HCT116 (cell line): ENCODE data around the gene QRICH1. TPM values are rescaled to one million over a fixed set of nuclear protein-coding genes. Genes with fewer than 3 reads are reported as not detected.

Experiments
- ATAC-seq: fragments of 200-7000 bp; cut with Tn5 transposase; 2 replicates; pipeline ENCODE4 v1.9.1; 2020; ENCODE audit warnings: mild to moderate bottlenecking, moderate library complexity
- BruUV-seq: library from RNA; stranded (reverse); fragments of 400-500 nt; replicated peaks from 2 replicates; lab custom pipeline; 2021; lab: Mats Ljungman, UMichigan
- CTCF ChIA-PET: fragments of 300-600 bp; sonication (Branson Sonifier 250); formaldehyde crosslinking; loops from one replicate; lab custom pipeline; 2021; ENCODE audit warnings: antibody characterized with exemption; lab: Charles Lee
- POLR2A ChIA-PET: fragments of 300-600, 350-600 bp; sonication (Branson Sonifier 250); formaldehyde crosslinking; loops from one replicate; lab custom pipeline; 2021; ENCODE audit warnings: antibody characterized with exemption; lab: Charles Lee
- RAD21 ChIA-PET, 2 experiments: fragments of 300-600 bp; sonication (Branson Sonifier 250); formaldehyde crosslinking; loops; one replicate each; lab custom pipeline; 2023; ENCODE audit warnings: low total read pairs in 2 of 2; ENCODE audit not compliant: uncharacterized antibody in 2 of 2, unreplicated experiment in 2 of 2, low non-redundant PET in 1 of 2; lab: Charles Lee
- DNase-seq: peaks from one replicate; pipeline ENCODE4 v3.0.0-alpha.2; 2010; ENCODE audit warnings: low read depth, low spot score
- H2AFZ ChIP-seq: fragments of 200-600 bp; shearing (Covaris generic), sonication (generic); 2 replicates; pipeline ENCODE4 v1.6.1; 2017; ENCODE audit warnings: low read depth, mixed run types, mixed read lengths, antibody characterized with exemption, low read length; ENCODE audit not compliant: poor library complexity, severe bottlenecking
- H3K27ac ChIP-seq: 2 replicates; pipeline ENCODE4 v1.5.1; 2012; ENCODE audit warnings: low read depth, low read length
- H3K27me3 ChIP-seq: fragments of 200-600 bp; sonication (generic); 2 replicates; pipeline ENCODE4 v1.6.1; 2016; ENCODE audit warnings: mixed run types, low read length, mixed read lengths; ENCODE audit not compliant: insufficient read depth
- H3K36me3 ChIP-seq, 2 experiments: fragments of 200-500 bp in 1 of 2; fragments of 200-600 bp in 1 of 2; sonication (Bioruptor generic) in 1 of 2; sonication (generic) in 1 of 2; 2 replicates each; pipeline versions ENCODE4 v1.5.1 to v1.6.1; 2014 to 2016; ENCODE audit warnings: low read length in 2 of 2, inconsistent platforms in 1 of 2, mixed read lengths in 1 of 2, mixed run types in 1 of 2; ENCODE audit not compliant: insufficient read depth in 2 of 2, control insufficient read depth in 1 of 2
- H3K4me1 ChIP-seq, 2 experiments: fragments of 200-600 bp in 1 of 2; sonication (generic) in 1 of 2; 2 replicates each; pipeline versions ENCODE4 v1.5.1 to v1.6.1; 2012 to 2017; ENCODE audit warnings: low read length in 2 of 2, inconsistent platforms in 1 of 2, mild to moderate bottlenecking in 1 of 2, mixed read lengths in 1 of 2, mixed run types in 1 of 2, moderate library complexity in 1 of 2; ENCODE audit not compliant: insufficient read depth in 2 of 2, control insufficient read depth in 1 of 2
- H3K4me2 ChIP-seq: fragments of 200-600 bp; sonication (generic); 2 replicates; pipeline ENCODE4 v1.6.1; 2017; ENCODE audit warnings: mixed run types, low read length, mixed read lengths
- H3K4me3 ChIP-seq, 2 experiments: fragments of 200-600 bp in 1 of 2; sonication (generic) in 1 of 2; replicated peaks in 1 of 2; 2 replicates each; pipeline ENCODE4 v1.5.1; 2011 to 2016; ENCODE audit warnings: low read length in 2 of 2, control low read depth in 1 of 2, low read depth in 1 of 2, mild to moderate bottlenecking in 1 of 2, mixed read lengths in 1 of 2, mixed run types in 1 of 2
- H3K79me2 ChIP-seq: fragments of 200-600 bp; sonication (generic); 2 replicates; pipeline ENCODE4 v1.6.1; 2017; ENCODE audit warnings: mild to moderate bottlenecking, mixed run types, low read length, moderate library complexity, mixed read lengths; ENCODE audit not compliant: insufficient read depth
- H3K9ac ChIP-seq: fragments of 200-600 bp; sonication (generic); 2 replicates; pipeline ENCODE4 v1.6.1; 2016; ENCODE audit warnings: low read length, mixed read lengths
- H3K9me2 ChIP-seq: fragments of 200-600 bp; sonication (generic), shearing (Covaris generic); 2 replicates; pipeline ENCODE4 v1.6.1; 2017; ENCODE audit warnings: mixed run types, mild to moderate bottlenecking, moderate library complexity; ENCODE audit not compliant: insufficient read depth
- H3K9me3 ChIP-seq, 2 experiments: fragments of 200-500 bp in 1 of 2; fragments of 200-600 bp in 1 of 2; sonication (Bioruptor generic) in 1 of 2; sonication (generic) in 1 of 2; 2 replicates each; pipeline ENCODE4 v1.6.1; 2014 to 2017; ENCODE audit warnings: low read length in 2 of 2, mixed read lengths in 2 of 2, inconsistent platforms in 1 of 2, low read depth in 1 of 2, mild to moderate bottlenecking in 1 of 2, mixed run types in 1 of 2, moderate library complexity in 1 of 2; ENCODE audit not compliant: control insufficient read depth in 1 of 2, insufficient read depth in 1 of 2
- H4K20me1 ChIP-seq: fragments of 200-600 bp; sonication (generic), shearing (Covaris generic); 2 replicates; pipeline ENCODE4 v1.6.1; 2017; ENCODE audit warnings: mixed run types, mild to moderate bottlenecking, moderate library complexity; ENCODE audit not compliant: insufficient read depth
- CBX3 ChIP-seq: IDR thresholded peaks from 2 replicates; pipeline ENCODE4 v1.6.1; 2012; ENCODE audit warnings: low read depth
- CEBPB ChIP-seq: IDR thresholded peaks from 2 replicates; pipeline ENCODE4 v1.6.1; 2012; ENCODE audit warnings: low read depth
- ELF1 ChIP-seq: IDR thresholded peaks from 2 replicates; pipeline ENCODE4 v1.6.1; 2012; ENCODE audit warnings: low read depth, borderline replicate concordance
- EZH2 ChIP-seq: fragments of 200-600 bp; sonication (generic); IDR thresholded peaks from 2 replicates; pipeline ENCODE4 v1.6.1; 2017; ENCODE audit warnings: antibody characterized with exemption, mixed run types
- EZH2phosphoT487 ChIP-seq: fragments of 200-600 bp; IDR thresholded peaks from 2 replicates; pipeline ENCODE4 v1.6.1; 2018; ENCODE audit warnings: antibody characterized with exemption, borderline replicate concordance
- FOSL1 ChIP-seq: IDR thresholded peaks from 2 replicates; pipeline ENCODE4 v1.6.1; 2012; ENCODE audit warnings: low read depth
- JUND ChIP-seq: IDR thresholded peaks from 2 replicates; pipeline ENCODE4 v1.6.1; 2012
- POLR2A ChIP-seq: IDR thresholded peaks from 2 replicates; pipeline ENCODE4 v1.7.0; 2011; ENCODE audit warnings: borderline replicate concordance; ENCODE audit not compliant: insufficient read depth, insufficient read length; ENCODE audit errors: extremely low read depth
- RAD21 ChIP-seq: IDR thresholded peaks from 2 replicates; pipeline ENCODE4 v1.6.1; 2012; ENCODE audit warnings: low read depth, mild to moderate bottlenecking
- SIN3A ChIP-seq: IDR thresholded peaks from 2 replicates; pipeline ENCODE4 v1.6.1; 2012; ENCODE audit warnings: low read depth
- SRF ChIP-seq: IDR thresholded peaks from 2 replicates; pipeline ENCODE4 v1.6.1; 2012; ENCODE audit warnings: low read depth
- TCF7L2 ChIP-seq: IDR thresholded peaks from 2 replicates; pipeline ENCODE4 v1.7.0; 2011; ENCODE audit warnings: borderline replicate concordance, inconsistent platforms; ENCODE audit not compliant: insufficient read depth, insufficient read length; ENCODE audit errors: extremely low read depth
- ZFX ChIP-seq: fragments of 450-650 bp; IDR thresholded peaks from 2 replicates; pipeline ENCODE4 v1.6.1; 2017
- ZNF274 ChIP-seq: fragments of 200-500 bp; sonication (Bioruptor generic); IDR thresholded peaks from 2 replicates; pipeline ENCODE4 v1.6.1; 2014; ENCODE audit warnings: mild to moderate bottlenecking, low read depth, low read length, inconsistent platforms
- intact Hi-C: fragments of 100-400 bp; cut with micrococcal nuclease; formaldehyde crosslinking; loops from 2 replicates; pipeline ENCODE4 v1.10.0; 2022
- total RNA-seq: library from RNA; stranded (reverse); gene quantifications from one replicate; pipeline ENCODE4 v1.2.1, GENCODE V29; 2021; ENCODE audit not compliant: unreplicated experiment
- TF ChIP-seq, protein P1 (sequence below): IDR thresholded peaks from 2 replicates; pipeline ENCODE4 v1.6.1; 2012; ENCODE audit warnings: low read depth

QRICH1 gene
- total RNA-seq, 1 experiment from 2014 or later: 105 TPM

DNA sequence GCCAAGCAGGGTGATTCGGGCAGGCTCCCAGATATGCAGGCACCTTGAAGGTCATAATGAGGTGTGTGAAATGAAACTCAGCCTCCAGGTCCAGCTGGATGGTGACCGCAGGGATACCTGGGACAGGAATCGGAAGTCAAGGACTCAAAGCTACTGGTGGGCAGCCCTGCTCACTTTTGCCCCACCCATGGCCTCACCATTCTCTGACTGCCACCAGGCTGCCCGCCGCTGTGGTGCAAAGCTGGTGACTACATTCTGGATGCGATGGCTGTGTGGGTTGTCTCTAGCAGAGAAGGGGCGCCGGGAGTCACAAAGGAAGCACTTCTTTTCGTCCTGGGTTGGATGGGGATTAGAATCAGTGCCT lies 38.2 kb upstream of the QRICH1 start:
- ChIA-PET CTCF (interaction anchor here (0.9 to 2.7 kb wide), 3 partner anchors 38 to 317 kb away, joined by 3 to 13 read pairs (median 8); partner anchors contain the start of gene QRICH1), RAD21 (no interaction called here), POLR2A (interaction anchor here (1.4 to 2.7 kb wide), 4 partner anchors 11 to 103 kb away, joined by 5 to 23 read pairs (median 8); partner anchors contain the start of genes IMPDH2, KLHDC8B, QRICH1 and USP19)
- Histone ChIP-seq H3K4me3 (peak overlapping the region; percentile 70 to 91), H3K27me3 (no peaks in the 10 kb centered on the region), H3K4me1 (peaks cover 16 to 46% of the 10 kb centered on the region in 2 experiments), H2AFZ (no peak overlapping the region), H3K36me3 (peaks cover 0 to 2% of the 10 kb centered on the region in 2 experiments; a peak in 1 of 4 replicates), H3K27ac (peak overlapping the region; percentile 89), H3K9ac (peak overlapping the region; percentile 87), H3K9me3 (no peaks in the 10 kb centered on the region), H3K79me2 (peaks cover 11% of the 10 kb centered on the region; the same call in 1 of the 2 replicates), H3K4me2 (peak overlapping the region; percentile 100), H3K9me2 (no peaks in the 10 kb centered on the region), H4K20me1 (no peaks in the 10 kb centered on the region)
- no peak for DNase-seq
- peak; percentile 1; the same call in 1 of the 2 replicates for ATAC-seq
- no TSS peak for BruUV-seq
- TF ChIP-seq JUND (no peak), SIN3A (no peak), POLR2A (no peak), TCF7L2 (no peak), SRF (no peak), EZH2phosphoT487 (no peak), CEBPB (no peak), ZNF274 (no peak), EZH2 (no peak), ZFX (no peak), RAD21 (no peak), CBX3 (no peak), FOSL1 (no peak), ELF1 (no peak)
- TF ChIP-seq, protein P1, sequence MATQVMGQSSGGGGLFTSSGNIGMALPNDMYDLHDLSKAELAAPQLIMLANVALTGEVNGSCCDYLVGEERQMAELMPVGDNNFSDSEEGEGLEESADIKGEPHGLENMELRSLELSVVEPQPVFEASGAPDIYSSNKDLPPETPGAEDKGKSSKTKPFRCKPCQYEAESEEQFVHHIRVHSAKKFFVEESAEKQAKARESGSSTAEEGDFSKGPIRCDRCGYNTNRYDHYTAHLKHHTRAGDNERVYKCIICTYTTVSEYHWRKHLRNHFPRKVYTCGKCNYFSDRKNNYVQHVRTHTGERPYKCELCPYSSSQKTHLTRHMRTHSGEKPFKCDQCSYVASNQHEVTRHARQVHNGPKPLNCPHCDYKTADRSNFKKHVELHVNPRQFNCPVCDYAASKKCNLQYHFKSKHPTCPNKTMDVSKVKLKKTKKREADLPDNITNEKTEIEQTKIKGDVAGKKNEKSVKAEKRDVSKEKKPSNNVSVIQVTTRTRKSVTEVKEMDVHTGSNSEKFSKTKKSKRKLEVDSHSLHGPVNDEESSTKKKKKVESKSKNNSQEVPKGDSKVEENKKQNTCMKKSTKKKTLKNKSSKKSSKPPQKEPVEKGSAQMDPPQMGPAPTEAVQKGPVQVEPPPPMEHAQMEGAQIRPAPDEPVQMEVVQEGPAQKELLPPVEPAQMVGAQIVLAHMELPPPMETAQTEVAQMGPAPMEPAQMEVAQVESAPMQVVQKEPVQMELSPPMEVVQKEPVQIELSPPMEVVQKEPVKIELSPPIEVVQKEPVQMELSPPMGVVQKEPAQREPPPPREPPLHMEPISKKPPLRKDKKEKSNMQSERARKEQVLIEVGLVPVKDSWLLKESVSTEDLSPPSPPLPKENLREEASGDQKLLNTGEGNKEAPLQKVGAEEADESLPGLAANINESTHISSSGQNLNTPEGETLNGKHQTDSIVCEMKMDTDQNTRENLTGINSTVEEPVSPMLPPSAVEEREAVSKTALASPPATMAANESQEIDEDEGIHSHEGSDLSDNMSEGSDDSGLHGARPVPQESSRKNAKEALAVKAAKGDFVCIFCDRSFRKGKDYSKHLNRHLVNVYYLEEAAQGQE: no peak
- intact Hi-C loops: no loop called here
